Panc1 (cell line): ENCODE data around the gene RAB40B. TPM values are rescaled to one million over a fixed set of nuclear protein-coding genes. Genes with fewer than 3 reads are reported as not detected.
A peak's percentile ranks its signal among the peaks of the same experiment; 100 is the strongest.

Source experiments
- ATAC-seq: fragments of 200-7000 bp; cut with Tn5 transposase; 2 replicates; pipeline ENCODE4 v1.9.1; 2020; ENCODE audit warnings: mild to moderate bottlenecking, moderate library complexity
- BruUV-seq: library from RNA; stranded (reverse); fragments of 400-500 nt; replicated peaks from 2 replicates; lab custom pipeline; 2021; lab: Mats Ljungman, UMichigan
- CTCF ChIA-PET: fragments of 300-600 bp; sonication (Branson Sonifier 250); formaldehyde crosslinking; loops from one replicate; lab custom pipeline; 2022; ENCODE audit warnings: antibody characterized with exemption; lab: Charles Lee
- POLR2A ChIA-PET: fragments of 300-600 bp; sonication (Branson Sonifier 250); formaldehyde crosslinking; loops from one replicate; lab custom pipeline; 2022; ENCODE audit warnings: antibody characterized with exemption; lab: Charles Lee
- DNase-seq: peaks from one replicate; pipeline ENCODE4 v3.0.0-alpha.2; 2010; ENCODE audit warnings: low read depth, low spot score
- H3K27ac ChIP-seq: 2 replicates; pipeline ENCODE4 v1.5.1; 2011; ENCODE audit warnings: mild to moderate bottlenecking, low read length, inconsistent platforms
- H3K27me3 ChIP-seq: fragments of 200-500 bp; sonication (Bioruptor generic); 2 replicates; pipeline ENCODE4 v1.6.0; 2014; ENCODE audit warnings: low read length, inconsistent platforms; ENCODE audit not compliant: control insufficient read depth, insufficient read depth
- H3K36me3 ChIP-seq: fragments of 200-500 bp; sonication (Bioruptor generic); 2 replicates; pipeline ENCODE4 v1.5.1; 2014; ENCODE audit warnings: inconsistent platforms, mild to moderate bottlenecking, low read length, moderate library complexity; ENCODE audit not compliant: control insufficient read depth, insufficient read depth
- H3K4me1 ChIP-seq: 2 replicates; pipeline ENCODE4 v1.5.1; 2011; ENCODE audit warnings: inconsistent platforms, mild to moderate bottlenecking, low read length, moderate library complexity; ENCODE audit not compliant: control insufficient read depth, insufficient read depth
- H3K4me3 ChIP-seq, 2 experiments: 2 replicates each; pipeline ENCODE4 v1.5.1; 2011 to 2012; ENCODE audit warnings: low read depth in 2 of 2, low read length in 2 of 2, mild to moderate bottlenecking in 2 of 2, inconsistent platforms in 1 of 2, moderate library complexity in 1 of 2
- H3K9me3 ChIP-seq: fragments of 200-500 bp; sonication (Bioruptor generic); 2 replicates; pipeline ENCODE4 v1.5.1; 2014; ENCODE audit warnings: low read depth, mild to moderate bottlenecking, inconsistent platforms, low read length, moderate library complexity; ENCODE audit not compliant: control insufficient read depth, insufficient read depth
- CTCF ChIP-seq: fragments of 450-650 bp; IDR thresholded peaks from 2 replicates; pipeline ENCODE4 v1.5.1; 2017; ENCODE audit warnings: mild to moderate bottlenecking
- POLR2AphosphoS5 ChIP-seq: IDR thresholded peaks from 2 replicates; pipeline ENCODE4 v1.6.1; 2012; ENCODE audit warnings: mild to moderate bottlenecking, low read depth, low read length, moderate library complexity
- SIN3A ChIP-seq: IDR thresholded peaks from 2 replicates; pipeline ENCODE4 v1.6.1; 2012; ENCODE audit warnings: low read depth, mild to moderate bottlenecking, low read length, moderate library complexity, borderline replicate concordance; ENCODE audit not compliant: insufficient read depth
- TCF7L2 ChIP-seq: IDR thresholded peaks from 2 replicates; pipeline ENCODE4 v1.6.1; 2011; ENCODE audit warnings: mild to moderate bottlenecking, low read depth, low read length, inconsistent platforms
- in situ Hi-C: cut with HindIII; loops from 2 replicates; pipeline ENCODE4 v1.10.0; 2016; ENCODE audit warnings: low sequenced_read_pairs, low pct_unique_long_range_greater_than_20kb
- intact Hi-C: fragments of 100-400 bp; cut with micrococcal nuclease; formaldehyde crosslinking; loops from one replicate; pipeline ENCODE4 v1.10.0; 2022; ENCODE audit not compliant: unreplicated experiment
- total RNA-seq: library from RNA; stranded (reverse); gene quantifications from one replicate; pipeline ENCODE4 v1.2.1, GENCODE V29; 2021; ENCODE audit not compliant: unreplicated experiment
- TF ChIP-seq, protein P1 (sequence below), 2 experiments: IDR thresholded peaks; 2 replicates each; pipeline ENCODE4 v1.6.1; 2011 to 2012; ENCODE audit warnings: low read depth in 2 of 2, control low read depth in 1 of 2, low read length in 1 of 2, mild to moderate bottlenecking in 1 of 2, moderate library complexity in 1 of 2; ENCODE audit not compliant: insufficient read depth in 1 of 2

RAB40B gene
- total RNA-seq, 1 experiment from 2014 or later, result 7.1 TPM

DNA sequence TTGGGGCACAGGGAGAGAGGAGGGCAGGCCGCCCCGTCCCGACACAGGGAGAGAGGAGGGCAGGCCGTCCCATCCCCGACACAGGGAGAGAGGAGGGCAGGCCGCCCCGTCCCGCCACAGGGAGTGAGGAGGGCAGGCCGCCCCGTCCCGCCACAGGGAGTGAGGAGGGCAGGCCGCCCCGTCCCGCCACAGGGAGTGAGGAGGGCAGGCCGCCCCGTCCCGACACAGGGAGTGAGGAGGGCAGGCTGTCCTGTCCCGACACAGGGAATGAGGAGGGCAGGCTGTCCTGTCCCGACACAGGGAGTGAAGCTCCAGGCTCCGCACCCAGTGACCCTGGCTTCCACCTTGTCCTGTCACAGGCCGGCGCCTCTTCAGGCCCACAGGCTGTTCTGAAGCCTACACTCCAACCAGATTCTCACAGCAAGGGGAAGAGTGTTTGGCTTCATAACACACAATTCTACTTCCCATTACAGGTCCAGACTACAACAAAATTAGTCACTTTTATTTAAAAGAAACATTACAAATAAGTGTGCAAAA is 84.3 kb downstream of the RAB40B start:
- ATAC-seq, result no peak
- CTCF ChIA-PET, result no interaction called here

GRCh38 chr17:82613283-82614094 is 85.0 kb downstream of the RAB40B start:
- no peaks in the 10 kb centered on the region for H3K9me3 ChIP-seq
- H3K4me1 ChIP-seq, result no peaks in the 10 kb centered on the region
- ATAC-seq, result peak; percentile 74
- BruUV-seq, result no TSS peak
- no peak overlapping the region for H3K4me3 ChIP-seq
- TF ChIP-seq SIN3A (no peak), TCF7L2 (no peak), CTCF (no peak), POLR2AphosphoS5 (no peak; the same call in 1 of the 2 replicates)
- TF ChIP-seq, protein P1, sequence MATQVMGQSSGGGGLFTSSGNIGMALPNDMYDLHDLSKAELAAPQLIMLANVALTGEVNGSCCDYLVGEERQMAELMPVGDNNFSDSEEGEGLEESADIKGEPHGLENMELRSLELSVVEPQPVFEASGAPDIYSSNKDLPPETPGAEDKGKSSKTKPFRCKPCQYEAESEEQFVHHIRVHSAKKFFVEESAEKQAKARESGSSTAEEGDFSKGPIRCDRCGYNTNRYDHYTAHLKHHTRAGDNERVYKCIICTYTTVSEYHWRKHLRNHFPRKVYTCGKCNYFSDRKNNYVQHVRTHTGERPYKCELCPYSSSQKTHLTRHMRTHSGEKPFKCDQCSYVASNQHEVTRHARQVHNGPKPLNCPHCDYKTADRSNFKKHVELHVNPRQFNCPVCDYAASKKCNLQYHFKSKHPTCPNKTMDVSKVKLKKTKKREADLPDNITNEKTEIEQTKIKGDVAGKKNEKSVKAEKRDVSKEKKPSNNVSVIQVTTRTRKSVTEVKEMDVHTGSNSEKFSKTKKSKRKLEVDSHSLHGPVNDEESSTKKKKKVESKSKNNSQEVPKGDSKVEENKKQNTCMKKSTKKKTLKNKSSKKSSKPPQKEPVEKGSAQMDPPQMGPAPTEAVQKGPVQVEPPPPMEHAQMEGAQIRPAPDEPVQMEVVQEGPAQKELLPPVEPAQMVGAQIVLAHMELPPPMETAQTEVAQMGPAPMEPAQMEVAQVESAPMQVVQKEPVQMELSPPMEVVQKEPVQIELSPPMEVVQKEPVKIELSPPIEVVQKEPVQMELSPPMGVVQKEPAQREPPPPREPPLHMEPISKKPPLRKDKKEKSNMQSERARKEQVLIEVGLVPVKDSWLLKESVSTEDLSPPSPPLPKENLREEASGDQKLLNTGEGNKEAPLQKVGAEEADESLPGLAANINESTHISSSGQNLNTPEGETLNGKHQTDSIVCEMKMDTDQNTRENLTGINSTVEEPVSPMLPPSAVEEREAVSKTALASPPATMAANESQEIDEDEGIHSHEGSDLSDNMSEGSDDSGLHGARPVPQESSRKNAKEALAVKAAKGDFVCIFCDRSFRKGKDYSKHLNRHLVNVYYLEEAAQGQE (IDR thresholded peaks at IDR 0.05; ENCODE audit: insufficient read depth in 1 of 2, low read depth in 2 of 2, low read length in 1 of 2), result no peak
- CTCF ChIA-PET, result no interaction called here
- intact Hi-C loops (no loop called here), in situ Hi-C loops (no loop called here)
- POLR2A ChIA-PET, result no interaction called here
- H3K27me3 ChIP-seq, result no peaks in the 10 kb centered on the region
- H3K36me3 ChIP-seq, result peaks cover 8% of the 10 kb centered on the region
- DNase-seq, result no peak
- H3K27ac ChIP-seq, result no peak overlapping the region

More for the DNA sequence above, 84.3 kb downstream of the RAB40B start:
- Histone ChIP-seq H3K27me3 (no peaks in the 10 kb centered on the region), H3K4me3 (no peak overlapping the region), H3K27ac (no peak overlapping the region), H3K4me1 (no peaks in the 10 kb centered on the region), H3K36me3 (peaks cover 11% of the 10 kb centered on the region), H3K9me3 (no peaks in the 10 kb centered on the region)
- TF ChIP-seq, protein P1 (IDR thresholded peaks at IDR 0.05; ENCODE audit: insufficient read depth in 1 of 2, low read depth in 2 of 2, low read length in 1 of 2), result no peak
- TF ChIP-seq CTCF (no peak), SIN3A (no peak), POLR2AphosphoS5 (no peak), TCF7L2 (no peak)
- BruUV-seq, result no TSS peak
- DNase-seq, result no peak
- intact Hi-C loops (no loop called here), in situ Hi-C loops (no loop called here)
- POLR2A ChIA-PET, result no interaction called here
